Measurements from ENCODE around the gene MOB2.

Gene MOB2

GRCh38 chr11:1505480-1505879 lies 18.9 kb upstream of the MOB2 start:
- Histone ChIP-seq H4K20me1 (ENCODE audit: insufficient read depth, low read length, poor library complexity, severe bottlenecking) (peaks cover 18% of the 10 kb centered on the region), H3K9ac (ENCODE audit: low read depth, low read length, poor library complexity, severe bottlenecking) (no peak overlapping the region), H3K9me3 (ENCODE audit: insufficient read depth, low read depth, low read length) (no peaks in the 10 kb centered on the region), H3K9me2 (replicated peaks; ENCODE audit: low read depth, low read length) (no peaks in the 10 kb centered on the region), H3K27me3 (ENCODE audit: insufficient read depth, low read length, poor library complexity, severe bottlenecking) (no peaks in the 10 kb centered on the region), H2AFZ (ENCODE audit: low read length) (no peak overlapping the region), H3K4me2 (ENCODE audit: low read depth, low read length, poor library complexity, severe bottlenecking) (no peak overlapping the region), H3K4me3 (ENCODE audit: low read length, poor library complexity, severe bottlenecking) (no peak overlapping the region), H3K79me2 (ENCODE audit: insufficient read depth, low read length) (peaks cover 72% of the 10 kb centered on the region; the same call in 1 of the 2 replicates), H3K36me3 (ENCODE audit: insufficient read depth, low read length) (no peaks in the 10 kb centered on the region), H3K4me1 (ENCODE audit: insufficient read depth, low read length, poor library complexity, severe bottlenecking) (peaks cover 8% of the 10 kb centered on the region), H3F3A (ENCODE audit: low read depth) (no peaks in the 10 kb centered on the region)
- TF ChIP-seq CTCF (conservative IDR thresholded peaks at IDR 0.05; ENCODE audit: low read length) (peak; percentile 21; the same call in 1 of the 2 replicates), EZH2phosphoT487 (IDR thresholded peaks at IDR 0.05; ENCODE audit: borderline replicate concordance) (no peak)

- TF ChIP-seq CTCF (conservative IDR thresholded peaks at IDR 0.05; ENCODE audit: low read length), result no peak
- TF ChIP-seq EZH2phosphoT487 (IDR thresholded peaks at IDR 0.05; ENCODE audit: borderline replicate concordance), result no peak
- no peaks in the 10 kb centered on the region for H3K27me3 ChIP-seq (ENCODE audit: insufficient read depth, low read length, poor library complexity, severe bottlenecking)
- H2AFZ ChIP-seq (ENCODE audit: low read length), result no peak overlapping the region
- no peak overlapping the region for H3K9ac ChIP-seq (ENCODE audit: low read depth, low read length, poor library complexity, severe bottlenecking)
- H3K4me1 ChIP-seq (ENCODE audit: insufficient read depth, low read length, poor library complexity, severe bottlenecking), result peaks cover 8% of the 10 kb centered on the region
- H3K36me3 ChIP-seq (ENCODE audit: insufficient read depth, low read length), result no peaks in the 10 kb centered on the region
- peaks cover 18% of the 10 kb centered on the region for H4K20me1 ChIP-seq (ENCODE audit: insufficient read depth, low read length, poor library complexity, severe bottlenecking)
- H3K4me2 ChIP-seq (ENCODE audit: low read depth, low read length, poor library complexity, severe bottlenecking), result no peak overlapping the region
- H3K9me2 ChIP-seq (replicated peaks; ENCODE audit: low read depth, low read length), result no peaks in the 10 kb centered on the region
- H3K9me3 ChIP-seq (ENCODE audit: insufficient read depth, low read depth, low read length), result no peaks in the 10 kb centered on the region
- no peak overlapping the region for H3K4me3 ChIP-seq (ENCODE audit: low read length, poor library complexity, severe bottlenecking)
- H3K79me2 ChIP-seq (ENCODE audit: insufficient read depth, low read length), result peaks cover 71% of the 10 kb centered on the region; the same call in 1 of the 2 replicates
- H3F3A ChIP-seq (ENCODE audit: low read depth), result no peaks in the 10 kb centered on the region
Observed at GRCh38 chr11:1504581-1505290, 18.2 kb upstream of the MOB2 start.

- Histone ChIP-seq H4K20me1 (ENCODE audit: insufficient read depth, low read length, poor library complexity, severe bottlenecking) (peaks cover 18% of the 10 kb centered on the region), H3K4me3 (ENCODE audit: low read length, poor library complexity, severe bottlenecking) (no peak overlapping the region), H3F3A (ENCODE audit: low read depth) (no peaks in the 10 kb centered on the region), H3K4me2 (ENCODE audit: low read depth, low read length, poor library complexity, severe bottlenecking) (no peak overlapping the region), H2AFZ (ENCODE audit: low read length) (no peak overlapping the region), H3K9me2 (replicated peaks; ENCODE audit: low read depth, low read length) (no peaks in the 10 kb centered on the region), H3K9me3 (ENCODE audit: insufficient read depth, low read depth, low read length) (no peaks in the 10 kb centered on the region), H3K9ac (ENCODE audit: low read depth, low read length, poor library complexity, severe bottlenecking) (no peak overlapping the region), H3K27me3 (ENCODE audit: insufficient read depth, low read length, poor library complexity, severe bottlenecking) (no peaks in the 10 kb centered on the region), H3K79me2 (ENCODE audit: insufficient read depth, low read length) (peaks cover 70% of the 10 kb centered on the region; the same call in 1 of the 2 replicates), H3K36me3 (ENCODE audit: insufficient read depth, low read length) (no peaks in the 10 kb centered on the region), H3K4me1 (ENCODE audit: insufficient read depth, low read length, poor library complexity, severe bottlenecking) (peaks cover 8% of the 10 kb centered on the region)
- TF ChIP-seq CTCF (conservative IDR thresholded peaks at IDR 0.05; ENCODE audit: low read length) (no peak), EZH2phosphoT487 (IDR thresholded peaks at IDR 0.05; ENCODE audit: borderline replicate concordance) (no peak)
Observed at GRCh38 chr11:1504138-1504537, 17.6 kb upstream of the MOB2 start.
